Effector CD4-positive, alpha-beta T cell (primary cell): ENCODE results near the gene RGS10.
A peak's percentile ranks its signal among the peaks of the same experiment; 100 is the strongest.
"Not testable (repeated sequence)": the region's sequence is repeated elsewhere in the genome, so short reads cannot be mapped to it uniquely, and the experiment has no call there.

Experiments used
- DNase-seq: peaks from one replicate; pipeline ENCODE4 v3.0.0-alpha.2; 2020
- total RNA-seq: gene quantifications from one replicate; lab custom pipeline; 2026; lab: John Stamatoyannopoulos, UW

The RGS10 gene, protein sequence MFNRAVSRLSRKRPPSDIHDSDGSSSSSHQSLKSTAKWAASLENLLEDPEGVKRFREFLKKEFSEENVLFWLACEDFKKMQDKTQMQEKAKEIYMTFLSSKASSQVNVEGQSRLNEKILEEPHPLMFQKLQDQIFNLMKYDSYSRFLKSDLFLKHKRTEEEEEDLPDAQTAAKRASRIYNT
- total RNA-seq = 42.4 reads per million, percentile 65 among the genes with 10 or more reads in this experiment

DNA sequence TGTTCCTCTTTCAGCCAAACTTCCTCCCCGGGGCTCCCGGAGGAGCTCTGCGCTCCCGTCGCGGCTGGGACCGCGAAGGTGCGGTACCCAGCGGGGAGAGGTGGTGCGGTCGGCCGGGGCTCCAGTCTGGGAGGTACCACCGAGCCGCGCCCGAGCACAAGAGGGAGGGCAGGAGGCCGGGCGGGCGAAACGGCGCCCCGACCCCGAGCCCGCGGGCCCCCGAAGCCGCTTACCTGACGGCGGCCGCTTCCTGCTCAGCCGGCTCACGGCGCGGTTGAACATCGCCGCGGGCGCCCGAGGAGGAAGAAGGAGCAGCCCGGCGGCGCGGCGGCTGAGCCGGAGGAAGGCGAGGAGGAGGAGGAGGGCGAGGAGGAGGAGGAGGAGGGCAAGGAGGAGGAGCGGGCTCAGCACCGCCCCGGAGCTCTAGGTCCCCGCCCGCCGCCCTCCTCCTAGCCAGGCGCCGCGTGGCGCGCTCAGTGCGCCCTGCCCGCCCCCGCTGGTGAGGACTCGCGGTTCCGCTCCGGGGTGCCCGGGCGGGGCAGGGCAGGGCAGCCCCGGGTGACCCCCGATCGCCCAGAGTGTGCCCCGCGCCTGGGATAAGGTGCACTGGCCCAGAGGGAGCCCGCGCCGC lies at the start of gene RGS10:
RGS10 (minus strand) TSS at position 363 of the 631 bp plus-strand sequence; CDS start at position 282, 81 bp downstream.
- DNase-seq = peak; percentile 75

- DNase-seq = no peak
Measured at GRCh38 chr10:119588071-119588470, 45.6 kb upstream of the RGS10 start.

DNA sequence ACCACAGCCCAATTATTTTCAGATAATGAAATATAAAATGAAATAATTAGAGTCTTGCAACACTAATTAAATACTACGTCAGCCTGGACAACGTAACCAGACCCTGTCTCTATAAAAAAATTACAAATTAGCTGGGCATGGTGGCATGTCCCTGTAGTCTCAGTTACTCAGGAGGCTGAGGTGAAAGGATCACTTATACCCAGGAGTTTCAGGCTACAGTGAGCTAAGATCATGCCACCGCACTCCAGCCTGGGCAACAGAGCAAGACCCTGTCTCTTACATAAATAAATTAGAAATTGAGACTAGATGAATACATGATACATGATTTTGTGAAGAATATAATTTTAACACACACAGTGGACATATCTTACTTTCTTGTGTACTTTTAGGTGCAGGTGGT lies 35.8 kb upstream of the RGS10 start:
- DNase-seq = no peak

DNA sequence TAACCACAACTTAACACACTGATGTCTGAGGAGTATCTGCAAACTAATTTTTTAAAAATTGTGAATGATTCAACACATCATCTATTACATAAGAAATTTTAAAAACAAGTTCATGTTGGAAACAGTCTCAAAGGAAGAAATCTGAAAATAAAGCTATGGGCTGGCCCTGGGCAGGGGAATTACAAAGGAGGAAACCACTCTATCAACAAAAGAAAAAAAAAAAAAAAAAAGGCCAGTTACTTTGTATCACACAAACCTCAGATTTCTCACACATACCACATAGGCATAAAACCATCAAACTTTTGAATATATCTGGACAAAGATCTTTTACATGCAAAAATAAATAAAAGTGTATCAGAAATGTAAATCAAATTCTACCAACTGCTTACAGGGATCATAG lies 33.5 kb upstream of the RGS10 start:
- DNase-seq = no peak

DNA sequence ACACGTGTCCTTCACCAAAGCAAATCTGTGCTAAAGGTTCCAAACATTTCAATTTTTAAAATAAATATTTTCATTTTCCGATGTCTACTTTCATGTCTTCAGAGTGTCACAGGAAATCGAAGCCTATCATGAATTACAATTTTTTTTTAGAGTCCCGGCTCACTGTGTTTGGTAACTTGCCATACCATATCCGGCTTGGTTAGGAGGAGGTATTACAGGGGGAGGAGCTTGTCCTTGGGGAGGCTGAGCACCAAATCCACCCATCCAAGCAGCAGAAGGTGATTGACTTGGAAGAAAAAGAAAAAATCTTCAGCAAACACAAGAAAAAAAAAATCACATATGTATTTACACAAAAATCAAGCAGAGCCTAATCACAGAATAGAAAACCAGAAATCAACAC lies 33.0 kb upstream of the RGS10 start:
- DNase-seq = peak; percentile 7

DNA sequence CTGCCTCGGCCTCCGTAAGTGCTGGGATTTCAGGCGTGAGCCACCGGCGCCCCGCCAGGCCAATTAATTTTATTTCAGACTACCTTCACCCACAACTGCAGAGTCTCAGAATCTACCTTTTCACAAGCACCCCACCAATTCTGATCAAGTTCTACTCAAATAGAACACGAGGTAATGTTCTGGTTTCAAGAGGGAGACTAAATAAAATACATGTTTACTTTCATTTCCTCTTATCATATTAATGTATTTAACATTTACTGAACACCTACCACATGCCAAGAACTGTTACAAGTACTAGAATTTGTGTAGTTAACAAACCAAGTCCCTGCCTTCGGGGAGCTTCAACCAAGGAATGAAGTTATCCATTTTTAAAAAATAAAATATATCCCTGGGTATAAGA lies 25.5 kb upstream of the RGS10 start:
- no peak for DNase-seq

DNA sequence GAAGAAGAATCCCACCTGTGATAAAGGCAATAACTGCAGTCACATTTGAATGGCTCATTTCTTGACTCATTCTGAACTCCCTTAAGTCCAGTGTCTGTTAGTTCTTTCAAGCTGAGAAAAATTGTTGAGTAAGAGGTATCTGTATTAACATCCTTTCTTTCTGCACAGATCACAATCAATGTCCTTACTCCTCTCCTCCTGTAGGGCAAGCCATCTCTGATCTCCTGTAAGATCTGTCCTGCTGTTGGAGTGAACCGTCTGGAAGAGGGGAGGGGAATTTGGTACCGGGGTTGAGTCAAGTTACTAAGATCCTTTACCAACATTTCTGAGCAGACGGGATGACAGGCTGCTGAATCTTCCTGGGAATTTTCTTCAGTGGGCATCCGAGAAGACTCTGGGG lies 19.6 kb upstream of the RGS10 start:
- DNase-seq = no peak

- not testable (repeated sequence) for DNase-seq
Measured at GRCh38 chr10:119559511-119559910, 17.0 kb upstream of the RGS10 start.

GRCh38 chr10:119556081-119556480 lies 13.6 kb upstream of the RGS10 start:
- not testable (repeated sequence) for DNase-seq

DNA sequence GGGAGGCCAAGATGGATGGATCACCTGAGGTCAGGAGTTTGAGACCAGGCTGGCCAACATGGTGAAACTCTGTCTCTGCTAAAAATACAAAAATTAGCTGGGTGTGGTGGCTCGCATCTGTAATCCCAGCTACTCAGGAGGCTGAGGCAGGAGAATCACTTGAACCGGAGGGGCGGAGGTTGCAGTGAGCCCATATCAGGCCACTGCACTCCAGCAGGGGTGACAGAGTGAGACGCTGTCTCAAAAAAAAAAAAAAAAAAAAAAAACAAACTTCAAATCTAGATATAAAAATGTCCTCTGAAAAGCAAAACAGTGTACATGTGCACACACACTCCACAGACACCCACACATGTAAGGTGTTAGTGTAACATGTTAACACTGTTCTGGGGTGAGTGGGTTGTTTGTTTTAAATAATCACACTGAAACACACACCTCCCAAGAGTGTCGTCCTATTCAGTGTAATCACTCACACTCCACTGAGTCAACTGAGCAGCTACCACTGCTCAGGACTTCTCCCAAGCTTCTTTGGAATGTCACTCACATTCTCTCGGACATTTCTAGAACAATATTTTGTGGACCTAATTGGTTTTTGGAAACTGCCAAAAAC lies 12.8 kb upstream of the RGS10 start:
- DNase-seq = no peak

- no peak for DNase-seq
Measured at GRCh38 chr10:119550827-119551226, 8.3 kb upstream of the RGS10 start.

- DNase-seq = no peak
Measured at GRCh38 chr10:119549247-119549999, 6.9 kb upstream of the RGS10 start.

DNA sequence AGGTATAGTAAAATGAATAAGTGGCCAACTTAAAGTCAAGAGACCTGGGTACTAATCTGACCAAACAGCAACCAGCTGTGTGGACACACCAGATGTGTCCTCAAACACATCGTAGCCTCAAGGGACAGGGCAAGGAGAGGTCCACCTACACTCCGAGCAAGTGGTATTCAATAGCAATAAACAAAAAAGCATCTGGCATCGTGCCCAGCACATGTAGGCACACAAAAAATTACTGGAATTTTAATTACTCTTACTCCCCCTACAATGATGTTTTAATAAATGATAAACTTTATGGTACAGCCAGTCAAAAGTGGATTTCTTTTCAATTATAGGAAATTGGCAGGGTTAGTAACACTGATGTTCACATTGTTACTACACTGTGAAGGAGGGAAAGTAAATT lies 3.5 kb upstream of the RGS10 start:
- DNase-seq = no peak

DNA sequence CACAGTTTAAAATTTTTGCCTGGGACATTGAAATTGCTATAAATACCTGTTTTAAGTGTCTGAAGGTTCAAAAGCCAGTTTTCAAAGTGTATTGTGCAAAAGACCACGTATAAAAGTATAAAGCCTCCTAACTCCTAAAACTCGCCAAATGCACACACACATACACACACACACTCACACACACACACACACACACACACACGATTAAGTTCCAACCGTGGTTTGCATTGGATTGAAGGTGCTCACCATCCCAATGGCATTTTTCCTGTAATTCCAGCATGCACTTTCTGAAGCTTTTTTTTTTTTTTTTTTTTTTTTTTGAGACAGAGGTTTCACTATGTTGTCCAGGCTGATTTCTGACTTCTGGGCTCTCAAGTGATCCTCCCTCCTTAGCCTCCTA lies 2.8 kb upstream of the RGS10 start:
- no peak for DNase-seq

- DNase-seq = no peak
Measured at GRCh38 chr10:119543814-119544642, 1.5 kb upstream of the RGS10 start.

DNA sequence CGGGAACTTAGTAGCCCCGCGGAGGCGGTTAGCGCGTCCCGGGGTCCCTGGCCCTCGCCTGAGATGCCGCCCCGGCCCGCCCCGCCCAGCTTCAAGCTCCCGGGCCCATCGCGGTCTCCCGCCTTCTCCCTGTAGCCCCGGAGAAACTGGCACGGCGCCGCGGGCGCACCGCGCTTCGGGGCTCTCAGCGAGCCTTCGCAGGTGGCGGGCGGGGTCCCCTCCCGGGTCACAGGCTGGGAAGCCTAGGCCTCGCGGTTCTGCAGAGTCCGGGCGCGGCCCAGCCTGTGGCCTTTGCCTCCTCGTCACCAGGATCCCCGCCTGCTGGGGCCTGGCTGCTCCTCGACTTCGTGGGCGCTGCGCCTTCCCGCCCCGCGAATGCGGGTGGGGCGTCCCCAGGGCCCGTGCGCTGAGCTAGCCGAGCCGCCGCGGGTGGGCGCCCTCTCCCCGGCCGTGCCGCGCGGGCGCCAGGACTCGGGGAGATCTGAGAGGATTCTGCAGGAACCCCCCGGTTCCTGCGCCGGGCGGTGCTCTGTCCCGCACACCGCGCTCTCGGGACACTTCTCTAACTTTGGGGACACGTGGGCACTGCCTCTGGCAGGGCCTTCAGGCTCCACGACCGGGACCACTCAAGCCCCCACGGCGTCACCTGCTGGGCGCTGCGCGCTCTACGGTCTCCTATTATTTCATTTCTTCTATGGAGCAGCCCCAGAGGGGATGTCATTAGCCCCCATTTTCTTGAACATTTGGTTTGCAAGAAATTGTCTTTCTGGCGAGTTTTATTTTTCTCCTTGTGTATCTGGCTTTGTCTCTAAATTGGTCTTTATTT lies 682 bp upstream of the RGS10 start:
- peak; percentile 42 for DNase-seq

- peak; percentile 33 for DNase-seq
Measured at GRCh38 chr10:119541459-119542356, 811 bp downstream of the RGS10 start.

DNA sequence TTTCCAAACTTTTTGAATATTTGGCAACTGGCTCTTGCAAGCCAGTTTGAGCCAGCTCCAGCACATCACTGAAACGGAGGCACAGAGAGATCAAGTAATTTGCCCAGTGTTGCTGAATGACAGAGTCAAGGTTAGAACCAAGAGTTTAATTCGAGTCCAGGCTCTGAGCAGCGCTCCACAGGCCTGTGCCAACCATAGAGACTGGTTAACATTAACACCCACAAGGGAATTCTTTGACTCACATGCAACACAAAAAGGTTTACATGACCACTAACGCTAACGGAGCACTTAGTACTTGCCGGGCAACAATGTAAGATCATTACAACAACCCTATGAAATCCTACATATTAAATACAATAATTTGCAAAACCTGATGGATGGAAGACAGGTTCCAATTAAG lies 1.5 kb downstream of the RGS10 start:
- no peak for DNase-seq

DNA sequence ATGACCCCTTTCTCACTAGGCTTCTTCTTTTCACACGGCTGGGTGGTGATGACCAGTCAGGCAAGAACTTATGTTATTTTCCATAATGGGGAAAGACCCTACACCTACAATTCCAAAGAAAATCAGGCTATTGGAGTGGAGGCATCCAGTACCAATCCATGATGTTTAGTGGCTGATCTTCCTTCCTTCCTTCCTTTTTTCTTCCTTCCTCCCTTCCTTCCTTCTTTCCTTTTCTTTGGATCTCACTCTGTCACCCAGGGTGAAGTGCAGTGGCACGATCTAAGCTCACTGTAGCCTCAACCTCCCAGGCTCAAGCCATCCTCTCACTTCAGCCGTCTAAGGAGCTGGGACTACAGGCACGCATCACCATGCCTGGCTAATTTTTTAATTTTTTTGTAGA lies 2.5 kb downstream of the RGS10 start:
- DNase-seq = no peak

- no peak for DNase-seq
Measured at GRCh38 chr10:119539359-119539825, 3.1 kb downstream of the RGS10 start.
